GM18951 (cell line): Measurements from ENCODE around the gene C16orf74.

Experiments used
- POLR2A ChIP-seq: IDR thresholded peaks from 4 replicates; pipeline ENCODE4 v1.6.1; 2011; ENCODE audit warnings: mild to moderate bottlenecking; ENCODE audit not compliant: insufficient read length, insufficient read depth; ENCODE audit errors: extremely low read depth
- in situ Hi-C: fragments of 300-500 bp; cut with MboI; formaldehyde crosslinking; loops from one replicate; pipeline ENCODE4 v1.12.0; 2022; ENCODE audit warnings: low sequenced_read_pairs, mixed read lengths, inconsistent platforms; ENCODE audit not compliant: unreplicated experiment

Gene C16orf74

GRCh38 chr16:85751698-85752501 is 1.0 kb upstream of the C16orf74 start:
- in situ Hi-C loops, result no loop called here
- TF ChIP-seq POLR2A, result no peak

- in situ Hi-C loops, result no loop called here
Measured at GRCh38 chr16:85750146-85750826, 610 bp downstream of the C16orf74 start.

GRCh38 chr16:85749771-85750145 is 1.1 kb downstream of the C16orf74 start:
- in situ Hi-C loops, result no loop called here
- TF ChIP-seq POLR2A, result no peak

More at GRCh38 chr16:85750146-85750826, 610 bp downstream of the C16orf74 start:
- no peak for TF ChIP-seq POLR2A

- TF ChIP-seq POLR2A, result no peak
- in situ Hi-C loops, result no loop called here
Measured at GRCh38 chr16:85746460-85747215, 4.3 kb downstream of the C16orf74 start.

GRCh38 chr16:85738923-85739715 is 11.8 kb downstream of the C16orf74 start:
- no peak for TF ChIP-seq POLR2A
- in situ Hi-C loops, result no loop called here

- TF ChIP-seq POLR2A, result no peak
- in situ Hi-C loops, result no loop called here
Measured at GRCh38 chr16:85736921-85737320, 14.0 kb downstream of the C16orf74 start.

- TF ChIP-seq POLR2A, result no peak
- in situ Hi-C loops, result no loop called here
Measured at GRCh38 chr16:85735946-85736345, 14.9 kb downstream of the C16orf74 start.

GRCh38 chr16:85735225-85735635 is 15.7 kb downstream of the C16orf74 start:
- no peak for TF ChIP-seq POLR2A
- in situ Hi-C loops, result no loop called here

GRCh38 chr16:85734311-85735017 is 16.4 kb downstream of the C16orf74 start:
- in situ Hi-C loops, result no loop called here
- no peak for TF ChIP-seq POLR2A

GRCh38 chr16:85733839-85734170 is 17.1 kb downstream of the C16orf74 start:
- no peak for TF ChIP-seq POLR2A
- in situ Hi-C loops, result no loop called here

- in situ Hi-C loops, result no loop called here
- no peak for TF ChIP-seq POLR2A
Measured at GRCh38 chr16:85733155-85733838, 17.6 kb downstream of the C16orf74 start.

- in situ Hi-C loops, result no loop called here
- TF ChIP-seq POLR2A, result no peak
Measured at GRCh38 chr16:85731179-85731578, 19.7 kb downstream of the C16orf74 start.

GRCh38 chr16:85730186-85730465 is 20.8 kb downstream of the C16orf74 start:
- in situ Hi-C loops, result no loop called here
- TF ChIP-seq POLR2A, result no peak
